ENCODE data around the gene GRIN2C. TPM values are rescaled to one million over a fixed set of nuclear protein-coding genes. Genes with fewer than 3 reads are reported as not detected.

The GRIN2C gene
- total RNA-seq, 1 experiment from 2014 or later: 0.44 TPM

- no peaks in the 10 kb centered on the region for H3K23me2 ChIP-seq (ENCODE audit: insufficient read length, low read depth, low read length, poor library complexity, severe bottlenecking)
- no peak overlapping the region for H3K23ac ChIP-seq (ENCODE audit: insufficient read length, low read depth, low read length)
- no CpG with 5 or more reads among the region's 16 CpGs for WGBS (ENCODE audit: extremely low coverage, insufficient read length, low lambda C conversion rate)
- H3K4me1 ChIP-seq (ENCODE audit: insufficient read depth, low read length): no peaks in the 10 kb centered on the region; the same call in 1 of the 2 replicates
- no peaks in the 10 kb centered on the region for H3K9me3 Mint-ChIP-seq
- no peak overlapping the region for H3T11ph ChIP-seq (ENCODE audit: low read length)
- H3K36me3 Mint-ChIP-seq (ENCODE audit: insufficient read depth in 1 of 3, low read depth in 3 of 3): no peaks in the 10 kb centered on the region
- no peak overlapping the region for H3K4me2 ChIP-seq (ENCODE audit: insufficient read depth, insufficient read length, low read length)
- peaks cover 33% of the 10 kb centered on the region for H3K27me3 Mint-ChIP-seq (ENCODE audit: low read depth)
- H3K27me3 ChIP-seq (ENCODE audit: insufficient read depth, low read length): no peaks in the 10 kb centered on the region
- H3K27ac ChIP-seq (ENCODE audit: insufficient read length, low read depth, low read length): no peak overlapping the region
- peaks cover 19 to 36% of the 10 kb centered on the region in 2 experiments for H3K4me1 Mint-ChIP-seq
- H3K56ac ChIP-seq (ENCODE audit: insufficient read length, low read depth, low read length): no peak overlapping the region
- H2BK12ac ChIP-seq (ENCODE audit: insufficient read length, low read depth, low read length): no peak overlapping the region
- H3K27ac Mint-ChIP-seq: no peak overlapping the region; a peak in 1 of 7 replicates
- H3K79me2 ChIP-seq (ENCODE audit: insufficient read depth, low read length): no peaks in the 10 kb centered on the region
- H2AK5ac ChIP-seq (ENCODE audit: insufficient read length, low read length): no peak overlapping the region
- H3K4ac ChIP-seq (ENCODE audit: low read depth, low read length): no peak overlapping the region
- H3K9me3 ChIP-seq (ENCODE audit: control insufficient read depth, low read depth, low read length): no peaks in the 10 kb centered on the region
- H3K18ac ChIP-seq (ENCODE audit: insufficient read length, low read depth, low read length): no peak overlapping the region
- H4K8ac ChIP-seq (replicated peaks; ENCODE audit: insufficient read length, low read depth, low read length): no peak overlapping the region
- no peak overlapping the region for H3K9ac ChIP-seq (ENCODE audit: extremely low read depth, insufficient read length, low read length)
- no peaks in the 10 kb centered on the region for H4K20me1 ChIP-seq (ENCODE audit: control insufficient read depth, insufficient read depth, insufficient read length)
- H3K79me1 ChIP-seq (ENCODE audit: insufficient read depth, low read depth, low read length, poor library complexity, severe bottlenecking): no peaks in the 10 kb centered on the region
- no peak overlapping the region for H2BK5ac ChIP-seq (ENCODE audit: insufficient read length, low read length)
- no peak overlapping the region for H3K14ac ChIP-seq (ENCODE audit: insufficient read depth, low read length)
- H2BK20ac ChIP-seq (ENCODE audit: low read depth, low read length, poor library complexity, severe bottlenecking): no peak overlapping the region
- H2AFZ ChIP-seq (ENCODE audit: low read length): no peak overlapping the region
- TF ChIP-seq CTCF (conservative IDR thresholded peaks at IDR 0.05): no peak
- no peak overlapping the region for H4K91ac ChIP-seq (ENCODE audit: insufficient read length, low read depth, low read length)
- no peak overlapping the region for H2BK15ac ChIP-seq (ENCODE audit: low read depth, low read length)
- H4K5ac ChIP-seq (ENCODE audit: insufficient read length, low read depth, low read length): no peak overlapping the region
- DNase-seq: no peak
- no peak overlapping the region for H2BK120ac ChIP-seq (ENCODE audit: low read depth, low read length, poor library complexity, severe bottlenecking)
- no peak overlapping the region for H3K4me3 Mint-ChIP-seq
Measured at GRCh38 chr17:74879308-74879707, 19.6 kb upstream of the GRIN2C start.

Measured in H9 (cell line).